OCI-LY3 (cell line): ENCODE measurements around the gene HDAC4.

Source experiments
- H2AFZ ChIP-seq: fragments of 200-600, 300-600 bp; shearing (Covaris generic); 2 replicates; pipeline ENCODE4 v1.6.0; 2014; ENCODE audit warnings: antibody characterized with exemption, low read depth, low read length
- H3K27ac ChIP-seq: fragments of 200-600, 300-600 bp; sonication (generic); 2 replicates; pipeline ENCODE4 v1.5.1; 2014; ENCODE audit warnings: mild to moderate bottlenecking, low read length, moderate library complexity, mixed read lengths
- H3K27me3 ChIP-seq: fragments of 200-600, 300-600 bp; sonication (generic); 2 replicates; pipeline ENCODE4 v1.6.1; 2014; ENCODE audit warnings: low read depth, low read length, mixed read lengths
- H3K36me3 ChIP-seq: fragments of 200-600, 300-600 bp; sonication (generic); replicated peaks from 2 replicates; pipeline ENCODE3; 2014; ENCODE audit warnings: low read depth, low read length, mixed read lengths
- H3K4me1 ChIP-seq: fragments of 300-600, 200-600 bp; sonication (generic); 2 replicates; pipeline ENCODE4 v1.6.1; 2014; ENCODE audit warnings: low read length, mixed read lengths
- H3K4me2 ChIP-seq: fragments of 200-600, 300-600 bp; sonication (generic); 2 replicates; pipeline ENCODE4 v1.6.1; 2014; ENCODE audit warnings: low read length, mixed read lengths
- H3K4me3 ChIP-seq: fragments of 300-600, 200-600 bp; sonication (generic); 2 replicates; pipeline ENCODE4 v1.5.1; 2014; ENCODE audit warnings: antibody characterized with exemption, mild to moderate bottlenecking, low read length, moderate library complexity
- H3K79me2 ChIP-seq: fragments of 300-600, 200-600 bp; shearing (Covaris generic); 2 replicates; pipeline ENCODE4 v1.6.1; 2014; ENCODE audit warnings: mild to moderate bottlenecking, low read length, mixed read lengths
- H3K9ac ChIP-seq: fragments of 300-600, 200-600 bp; shearing (Covaris generic); 2 replicates; pipeline ENCODE4 v1.6.0; 2014; ENCODE audit warnings: mild to moderate bottlenecking, low read length, moderate library complexity
- H3K9me3 ChIP-seq: fragments of 200-600, 300-600 bp; shearing (Covaris generic); 2 replicates; pipeline ENCODE4 v1.6.1; 2014; ENCODE audit warnings: low read length, mixed read lengths; ENCODE audit not compliant: insufficient read depth
- H4K20me1 ChIP-seq: fragments of 200-600, 300-600 bp; sonication (generic); 2 replicates; pipeline ENCODE4 v1.6.1; 2016; ENCODE audit warnings: low read length, mixed read lengths; ENCODE audit not compliant: insufficient read depth
- CTCF ChIP-seq: fragments of 200-600, 300-600 bp; sonication (generic); IDR thresholded peaks from 2 replicates; pipeline ENCODE4 v1.5.1; 2014; ENCODE audit warnings: antibody characterized with exemption, low read length, low read depth
- EZH2phosphoT487 ChIP-seq: fragments of 200-600 bp; shearing (Covaris generic); IDR thresholded peaks from 2 replicates; pipeline ENCODE4 v1.6.1; 2018; ENCODE audit warnings: antibody characterized with exemption, mixed run types, low read depth

Gene HDAC4

GRCh38 chr2:239181074-239181902 lies 219.5 kb downstream of the HDAC4 start:
- Histone ChIP-seq H3K4me3 (no peak overlapping the region), H3K27ac (no peak overlapping the region), H3K4me2 (no peak overlapping the region), H3K79me2 (no peaks in the 10 kb centered on the region), H3K27me3 (no peaks in the 10 kb centered on the region), H4K20me1 (no peaks in the 10 kb centered on the region), H2AFZ (no peak overlapping the region), H3K9me3 (no peaks in the 10 kb centered on the region), H3K9ac (no peak overlapping the region), H3K4me1 (no peaks in the 10 kb centered on the region), H3K36me3 (no peaks in the 10 kb centered on the region)
- TF ChIP-seq EZH2phosphoT487 (no peak), CTCF (no peak)

GRCh38 chr2:239180526-239181073 lies 220.2 kb downstream of the HDAC4 start:
- Histone ChIP-seq H2AFZ (no peak overlapping the region), H4K20me1 (no peaks in the 10 kb centered on the region), H3K27ac (no peak overlapping the region), H3K4me2 (no peak overlapping the region), H3K27me3 (no peaks in the 10 kb centered on the region), H3K9ac (no peak overlapping the region), H3K9me3 (no peaks in the 10 kb centered on the region), H3K36me3 (no peaks in the 10 kb centered on the region), H3K4me1 (no peaks in the 10 kb centered on the region), H3K4me3 (no peak overlapping the region), H3K79me2 (no peaks in the 10 kb centered on the region)
- TF ChIP-seq CTCF (no peak), EZH2phosphoT487 (no peak)

GRCh38 chr2:239179851-239180371 lies 220.9 kb downstream of the HDAC4 start:
- no peaks in the 10 kb centered on the region for H3K79me2 ChIP-seq
- H3K9me3 ChIP-seq = no peaks in the 10 kb centered on the region
- H2AFZ ChIP-seq = no peak overlapping the region
- no peaks in the 10 kb centered on the region for H3K36me3 ChIP-seq
- no peak overlapping the region for H3K9ac ChIP-seq
- no peaks in the 10 kb centered on the region for H3K27me3 ChIP-seq
- no peaks in the 10 kb centered on the region for H4K20me1 ChIP-seq
- TF ChIP-seq CTCF (no peak), EZH2phosphoT487 (no peak)
- H3K27ac ChIP-seq = no peak overlapping the region
- H3K4me1 ChIP-seq = no peaks in the 10 kb centered on the region
- no peak overlapping the region for H3K4me2 ChIP-seq
- no peak overlapping the region for H3K4me3 ChIP-seq

- no peak overlapping the region for H3K9ac ChIP-seq
- H3K27me3 ChIP-seq = no peaks in the 10 kb centered on the region
- H3K4me3 ChIP-seq = no peak overlapping the region
- TF ChIP-seq CTCF (no peak), EZH2phosphoT487 (no peak)
- no peak overlapping the region for H3K27ac ChIP-seq
- H3K4me2 ChIP-seq = no peak overlapping the region
- H3K36me3 ChIP-seq = no peaks in the 10 kb centered on the region
- H3K4me1 ChIP-seq = no peaks in the 10 kb centered on the region
- no peaks in the 10 kb centered on the region for H3K79me2 ChIP-seq
- H2AFZ ChIP-seq = no peak overlapping the region
- no peaks in the 10 kb centered on the region for H4K20me1 ChIP-seq
- H3K9me3 ChIP-seq = no peaks in the 10 kb centered on the region
These were observed 221.9 kb downstream of the HDAC4 start for GRCh38 chr2:239178954-239179353.
